K562 (cell line): ENCODE measurements around the gene SLC5A5. TPM values are rescaled to one million over a fixed set of nuclear protein-coding genes. Genes with fewer than 3 reads are reported as not detected.

Source experiments
- ATAC-seq: fragments of 200-7000 bp; cut with Tn5 transposase; 3 replicates; pipeline ENCODE4 v1.9.1; 2020; ENCODE audit warnings: moderate library complexity
- BruUV-seq: library from RNA; stranded (reverse); fragments of 400-500 nt; replicated peaks from 2 replicates; lab custom pipeline; 2021; lab: Mats Ljungman, UMichigan
- CTCF ChIA-PET: fragments of 300-600 bp; formaldehyde crosslinking; extraction: SDS; loops from one replicate; lab custom pipeline; 2021; ENCODE audit warnings: low intra/inter-chr PET ratio; lab: Yijun Ruan, JAX
- POLR2A ChIA-PET: fragments of 300-600, 350-650 bp; sonication (Branson Sonifier 250); formaldehyde crosslinking; extraction: SDS; loops from one replicate; lab custom pipeline; 2021; ENCODE audit warnings: antibody characterized with exemption, inconsistent platforms; lab: Yijun Ruan, JAX
- DNase-seq, 4 experiments: peaks; one replicate each; pipeline versions ENCODE4 v3.0.0 to v3.0.0-alpha.2; 2011 to 2018; ENCODE audit warnings: low spot score in 3 of 4, mixed read lengths in 3 of 4; ENCODE audit errors: extremely low read depth in 1 of 4
- FAIRE-seq: peaks from 2 replicates; lab custom pipeline; 2011; peaks lifted over from hg19 to GRCh38; lab: Jason Lieb, UNC
- H2AFZ ChIP-seq: 2 replicates; pipeline ENCODE4 v1.6.0; 2011; ENCODE audit warnings: low read depth, low read length, control low read depth, inconsistent platforms
- H3K27ac ChIP-seq: fragments of 200-600 bp; 3 replicates; pipeline ENCODE4 v1.8.0; 2011; ENCODE audit warnings: low read depth, mild to moderate bottlenecking, control low read depth, inconsistent platforms, low read length, moderate library complexity, mixed read lengths; ENCODE audit errors: extremely low read depth
- H3K27me3 ChIP-seq, 2 experiments: fragments of 300-600 bp in 1 of 2; 2 replicates in 1 of 2; 3 replicates in 1 of 2; pipeline versions ENCODE4 v1.6.0 to v1.8.0; 2011; ENCODE audit warnings: inconsistent platforms in 2 of 2, low read length in 2 of 2, mild to moderate bottlenecking in 1 of 2, mixed read lengths in 1 of 2, moderate library complexity in 1 of 2; ENCODE audit not compliant: control insufficient read depth in 2 of 2, insufficient read depth in 2 of 2
- H3K36me3 ChIP-seq: fragments of 300-600 bp; 3 replicates; pipeline ENCODE4 v1.8.0; 2011; ENCODE audit warnings: mild to moderate bottlenecking, low read length, inconsistent platforms; ENCODE audit not compliant: control insufficient read depth, insufficient read depth
- H3K4me1 ChIP-seq, 2 experiments: fragments of 200-600 bp in 1 of 2; replicated peaks in 1 of 2; 2 replicates in 1 of 2; 3 replicates in 1 of 2; pipeline versions ENCODE4 v1.5.1 to v1.8.0; 2011; ENCODE audit warnings: inconsistent platforms in 2 of 2, low read length in 2 of 2, mild to moderate bottlenecking in 1 of 2, mixed read lengths in 1 of 2, moderate library complexity in 1 of 2; ENCODE audit not compliant: control insufficient read depth in 2 of 2, insufficient read depth in 2 of 2
- H3K4me2 ChIP-seq: 2 replicates; pipeline ENCODE4 v1.6.1; 2011; ENCODE audit warnings: low read length, control low read depth, inconsistent platforms, mixed read lengths; ENCODE audit not compliant: insufficient read depth
- H3K4me3 ChIP-seq: fragments of 200-600 bp; sonication (generic), shearing (Covaris generic); 2 replicates; pipeline ENCODE4 v1.5.1; 2016; ENCODE audit warnings: control low read depth, inconsistent platforms
- H3K79me2 ChIP-seq: fragments of 200-600 bp; 3 replicates; pipeline ENCODE4 v1.8.0; 2011; ENCODE audit warnings: low read length, inconsistent platforms; ENCODE audit not compliant: control insufficient read depth, insufficient read depth
- H3K9ac ChIP-seq, 2 experiments: 2 replicates each; pipeline versions ENCODE4 v1.6.0 to v1.6.1; 2011; ENCODE audit warnings: low read depth in 2 of 2, low read length in 2 of 2, control low read depth in 1 of 2, inconsistent platforms in 1 of 2, mild to moderate bottlenecking in 1 of 2, mixed read lengths in 1 of 2; ENCODE audit not compliant: insufficient read depth in 1 of 2
- H3K9me1 ChIP-seq: one replicate; pipeline ENCODE4 v1.6.0; 2011; ENCODE audit warnings: inconsistent platforms, mild to moderate bottlenecking, low read length, moderate library complexity; ENCODE audit not compliant: control insufficient read depth, insufficient read depth
- H3K9me3 ChIP-seq: replicated peaks from 2 replicates; pipeline ENCODE4 v1.5.1; 2011; ENCODE audit warnings: low read depth, low read length, inconsistent platforms; ENCODE audit not compliant: control insufficient read depth, insufficient read depth
- H4K20me1 ChIP-seq: replicated peaks from 2 replicates; pipeline ENCODE4 v1.6.1; 2011; ENCODE audit warnings: low read length, inconsistent platforms, mixed read lengths; ENCODE audit not compliant: control insufficient read depth, insufficient read depth
- ARHGAP35 ChIP-seq: fragments of 450-650 bp; IDR thresholded peaks from 2 replicates; pipeline ENCODE4 v1.6.1; 2018; ENCODE audit not compliant: partially characterized antibody
- KAT2B ChIP-seq: IDR thresholded peaks from one replicate; pipeline ENCODE4 v1.6.1; 2012; ENCODE audit warnings: low read depth, mild to moderate bottlenecking, control low read depth, inconsistent platforms, low read length, moderate library complexity
- PATZ1 ChIP-seq: fragments of 250-450 bp; sonication (Bioruptor Pico); IDR thresholded peaks from 2 replicates; pipeline ENCODE4 v1.5.0; 2020; ENCODE audit warnings: mild to moderate bottlenecking, borderline replicate concordance
- ZFP36 ChIP-seq: fragments of 150-350 bp; IDR thresholded peaks from 2 replicates; pipeline ENCODE4 v1.6.1; 2018; ENCODE audit warnings: low read length, low read depth; ENCODE audit not compliant: partially characterized antibody
- ZKSCAN1 ChIP-seq: fragments of 150-350 bp; IDR thresholded peaks from 2 replicates; pipeline ENCODE4 v1.6.1; 2016; ENCODE audit warnings: low read depth, low read length
- ZNF175 ChIP-seq: fragments of 200-800 bp; sonication (Bioruptor generic); IDR thresholded peaks from 2 replicates; pipeline ENCODE4 v1.6.1; 2016; ENCODE audit warnings: low read depth, mild to moderate bottlenecking, missing genetic modification characterization, missing compliant biosample characterization
- WGBS: fragments of 100-300 bp; shearing (Covaris generic); methylation state at CpG from one replicate; pipeline ENCODE4 v1.1.6; 2016; ENCODE audit warnings: low coverage, mixed read lengths; ENCODE audit not compliant: insufficient coverage; ENCODE audit errors: missing lambda C conversion rate; 5-methylcytosine and 5-hydroxymethylcytosine counted together
- in situ Hi-C: fragments of 300-500 bp; cut with MboI; formaldehyde crosslinking; loops from 4 replicates; pipeline ENCODE4 v1.15.0; 2018; ENCODE audit warnings: inconsistent platforms, mixed read lengths
- intact Hi-C: fragments of 100-400 bp; cut with micrococcal nuclease; formaldehyde crosslinking; loops from 2 replicates; pipeline ENCODE4 v1.14.2; 2022
- polyA plus RNA-seq, 8 experiments: library from polyadenylated mRNA; depleted of rRNA in 4 of 8; stranded (reverse) in 5 of 8; unstranded in 3 of 8; fragments of >200 nt; fragmentation: Nextera tagmentation in 2 of 8; fragmentation: Illumina TruSeq in 1 of 8; extraction: Ambion mirVana in 2 of 8; extraction: Trizol in 1 of 8; gene quantifications; 2 replicates each; pipeline versions ENCODE4 v1.2.1 to v1.2.3, GENCODE V29; 2011 to 2014; ENCODE audit warnings: inconsistent platforms in 1 of 8, missing spikeins in 1 of 8
- total RNA-seq, 7 experiments: library from RNA; depleted of rRNA in 6 of 7; stranded (reverse); fragments of >200 nt in 6 of 7; fragmentation: Illumina TruSeq in 2 of 7; extraction: Trizol in 2 of 7; gene quantifications; 2 replicates each; pipeline versions ENCODE4 v1.2.1 to v1.2.3, GENCODE V29; 2011 to 2021; ENCODE audit warnings: low replicate concordance in 1 of 7
- TF ChIP-seq, protein P1 (sequence below): fragments of 250-450 bp; sonication (Bioruptor Pico); IDR thresholded peaks from 2 replicates; pipeline ENCODE4 v1.5.0; 2021; ENCODE audit warnings: mild to moderate bottlenecking, borderline replicate concordance
- TF ChIP-seq, protein P2 (sequence below): fragments of 250-450 bp; sonication (Bioruptor Pico); IDR thresholded peaks from 2 replicates; pipeline ENCODE4 v1.5.0; 2021

SLC5A5 gene
- total and polyA plus RNA-seq, 9 of the 15 experiments (the other 6 are each of a cell fraction or from before 2014, with no cell fraction given): 0.10 to 0.73 (median 0.23) TPM

DNA sequence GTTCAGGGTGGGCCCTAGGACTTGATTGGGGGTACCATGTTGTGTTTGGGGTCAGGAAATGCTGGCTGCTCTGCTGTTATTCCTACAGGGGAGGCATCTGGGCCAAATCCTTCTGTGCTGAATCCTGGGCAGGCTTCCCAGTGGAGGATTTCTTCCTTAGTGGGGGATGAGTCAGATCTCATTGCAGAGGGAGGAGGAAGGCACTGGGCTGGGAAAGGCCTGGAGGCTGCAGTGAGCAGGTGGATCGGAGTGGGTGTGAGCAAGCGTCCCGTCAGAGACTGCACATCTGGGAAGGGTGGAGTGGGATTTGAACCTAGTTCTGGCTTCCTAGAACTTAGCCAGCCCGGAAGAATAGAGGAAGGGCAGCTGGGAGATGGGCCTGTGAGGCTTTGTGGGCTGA is 72.6 kb downstream of the SLC5A5 start:
- POLR2A ChIA-PET: interaction anchor here (1.0 to 1.2 kb wide), 3 partner anchors 54 to 119 kb away, joined by 3 to 4 read pairs (median 3); no protein-coding TSS in a partner anchor
- ATAC-seq: no peak

More for the DNA sequence above, 72.6 kb downstream of the SLC5A5 start:
- BruUV-seq: no TSS peak
- TF ChIP-seq ZKSCAN1 (no peak), ZFP36 (peak; percentile 24), PATZ1 (no peak), ARHGAP35 (no peak), ZNF175 (no peak), KAT2B (no peak)
- TF ChIP-seq, protein P1, sequence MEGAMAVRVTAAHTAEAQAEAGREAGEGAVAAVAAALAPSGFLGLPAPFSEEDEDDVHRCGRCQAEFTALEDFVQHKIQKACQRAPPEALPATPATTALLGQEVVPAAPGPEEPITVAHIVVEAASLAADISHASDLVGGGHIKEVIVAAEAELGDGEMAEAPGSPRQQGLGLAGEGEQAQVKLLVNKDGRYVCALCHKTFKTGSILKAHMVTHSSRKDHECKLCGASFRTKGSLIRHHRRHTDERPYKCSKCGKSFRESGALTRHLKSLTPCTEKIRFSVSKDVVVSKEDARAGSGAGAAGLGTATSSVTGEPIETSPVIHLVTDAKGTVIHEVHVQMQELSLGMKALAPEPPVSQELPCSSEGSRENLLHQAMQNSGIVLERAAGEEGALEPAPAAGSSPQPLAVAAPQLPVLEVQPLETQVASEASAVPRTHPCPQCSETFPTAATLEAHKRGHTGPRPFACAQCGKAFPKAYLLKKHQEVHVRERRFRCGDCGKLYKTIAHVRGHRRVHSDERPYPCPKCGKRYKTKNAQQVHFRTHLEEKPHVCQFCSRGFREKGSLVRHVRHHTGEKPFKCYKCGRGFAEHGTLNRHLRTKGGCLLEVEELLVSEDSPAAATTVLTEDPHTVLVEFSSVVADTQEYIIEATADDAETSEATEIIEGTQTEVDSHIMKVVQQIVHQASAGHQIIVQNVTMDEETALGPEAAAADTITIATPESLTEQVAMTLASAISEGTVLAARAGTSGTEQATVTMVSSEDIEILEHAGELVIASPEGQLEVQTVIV (CRISPR knock-in tag): no peak
- TF ChIP-seq, protein P2, sequence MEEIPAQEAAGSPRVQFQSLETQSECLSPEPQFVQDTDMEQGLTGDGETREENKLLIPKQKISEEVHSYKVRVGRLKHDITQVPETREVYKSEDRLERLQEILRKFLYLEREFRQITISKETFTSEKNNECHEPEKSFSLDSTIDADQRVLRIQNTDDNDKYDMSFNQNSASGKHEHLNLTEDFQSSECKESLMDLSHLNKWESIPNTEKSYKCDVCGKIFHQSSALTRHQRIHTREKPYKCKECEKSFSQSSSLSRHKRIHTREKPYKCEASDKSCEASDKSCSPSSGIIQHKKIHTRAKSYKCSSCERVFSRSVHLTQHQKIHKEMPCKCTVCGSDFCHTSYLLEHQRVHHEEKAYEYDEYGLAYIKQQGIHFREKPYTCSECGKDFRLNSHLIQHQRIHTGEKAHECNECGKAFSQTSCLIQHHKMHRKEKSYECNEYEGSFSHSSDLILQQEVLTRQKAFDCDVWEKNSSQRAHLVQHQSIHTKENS (CRISPR knock-in tag): no peak
- H2AFZ ChIP-seq: no peak overlapping the region
- WGBS: 74% methylated on average over 4 of the region's 4 CpGs
- H3K9me1 ChIP-seq: no peaks in the 10 kb centered on the region
- peaks cover 27% of the 10 kb centered on the region; the same call in 2 of the 3 replicates for H3K36me3 ChIP-seq
- in situ Hi-C loops (loop anchor here (10.0 kb wide), 1 partner anchor 50 kb away; no protein-coding TSS in a partner anchor), intact Hi-C loops (loop anchor here (10.0 kb wide), 1 partner anchor 210 kb away; the partner anchor contains the start of gene PIK3R2)
- H3K27me3 ChIP-seq: no peaks in the 10 kb centered on the region
- H3K27ac ChIP-seq: no peak overlapping the region
- H3K4me2 ChIP-seq: peak overlapping the region; percentile 78; the same call in 1 of the 2 replicates
- no peak for FAIRE-seq
- CTCF ChIA-PET: no interaction called here
- H4K20me1 ChIP-seq: no peaks in the 10 kb centered on the region
- DNase-seq: no peak
- H3K4me1 ChIP-seq: peaks cover 38 to 60% of the 10 kb centered on the region in 2 experiments
- 0 out of 3 replicates have a peak, but pooled peaks cover 3% of the 10 kb centered on the region for H3K79me2 ChIP-seq
- no peak overlapping the region for H3K4me3 ChIP-seq
- peak overlapping the region; percentile 56 to 93; a peak in 3 of 4 replicates for H3K9ac ChIP-seq
- no peaks in the 10 kb centered on the region for H3K9me3 ChIP-seq
